ENCODE data around the gene SNX33. TPM values are rescaled to one million over a fixed set of nuclear protein-coding genes. Genes with fewer than 3 reads are reported as not detected.
"Not testable (repeated sequence)": the region's sequence is repeated elsewhere in the genome, so short reads cannot be mapped to it uniquely, and the experiment has no call there.

Gene SNX33
- total RNA-seq, 1 donor from 2014 or later, result 25.6 TPM

GRCh38 chr15:75683646-75684312 is 36.1 kb downstream of the SNX33 start:
- H3K79me2 ChIP-seq (ENCODE audit: insufficient read depth, low read length); H3K9me3 ChIP-seq (ENCODE audit: insufficient read depth, low read depth, low read length); H3K27ac ChIP-seq (ENCODE audit: low read depth, low read length); DNase-seq (ENCODE audit: low read depth); H3K9ac ChIP-seq (ENCODE audit: low read length); H3K27me3 ChIP-seq (ENCODE audit: insufficient read depth, low read length); H3K4me3 ChIP-seq (ENCODE audit: insufficient read depth, low read depth, low read length); H3K27ac Mint-ChIP-seq (ENCODE audit: unreplicated experiment); H3K4me2 ChIP-seq (ENCODE audit: low read length); H3K9me3 Mint-ChIP-seq (ENCODE audit: unreplicated experiment); H3K4me3 Mint-ChIP-seq (ENCODE audit: unreplicated experiment); H3K4me1 ChIP-seq (ENCODE audit: insufficient read depth, low read length); H3K4me1 Mint-ChIP-seq (ENCODE audit: low read depth, unreplicated experiment); FAIRE-seq; H3K27me3 Mint-ChIP-seq (ENCODE audit: low read depth, unreplicated experiment); H2AFZ ChIP-seq (ENCODE audit: low read depth, low read length): not testable (repeated sequence)
- Histone ChIP-seq H3K36me3 (ENCODE audit: insufficient read depth, low read length) (peaks cover 13% of the 10 kb centered on the region), H4K20me1 (ENCODE audit: insufficient read depth, low read length) (peaks cover 29% of the 10 kb centered on the region)
- H3K36me3 Mint-ChIP-seq (ENCODE audit: low read depth, unreplicated experiment), result peaks cover 18% of the 10 kb centered on the region
- peak; percentile 46 for TF ChIP-seq CTCF (IDR thresholded peaks at IDR 0.05; ENCODE audit: insufficient read depth, low read depth, low read length)

DNA sequence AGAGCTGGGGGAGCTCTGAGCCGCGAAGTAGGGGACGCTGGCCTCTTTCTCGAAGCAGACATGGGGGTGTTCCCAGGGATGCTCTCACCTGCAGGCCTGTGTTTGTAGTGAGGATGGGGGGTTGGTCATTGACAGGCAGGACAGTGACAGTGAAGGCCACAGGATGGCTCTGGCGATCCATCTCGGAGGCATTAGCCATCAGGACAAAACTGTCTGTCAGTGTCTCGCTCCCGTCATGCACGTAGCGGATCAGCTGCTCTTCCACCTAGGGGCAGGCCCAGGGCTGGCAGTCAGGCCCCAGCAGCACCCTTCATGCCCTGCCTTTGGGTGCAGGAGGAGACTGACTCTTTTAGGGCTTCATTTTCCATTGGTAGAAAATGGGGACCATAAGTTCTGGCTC is 36.9 kb downstream of the SNX33 start:
- H3K4me1 ChIP-seq (ENCODE audit: insufficient read depth, low read length), result no peaks in the 10 kb centered on the region

More for the DNA sequence above, 36.9 kb downstream of the SNX33 start:
- peak overlapping the region; percentile 10 for H3K27ac Mint-ChIP-seq (ENCODE audit: unreplicated experiment)
- no peak overlapping the region for H2AFZ ChIP-seq (ENCODE audit: low read depth, low read length)
- no peak overlapping the region for H3K4me3 Mint-ChIP-seq (ENCODE audit: unreplicated experiment)
- no peaks in the 10 kb centered on the region for H3K9me3 Mint-ChIP-seq (ENCODE audit: unreplicated experiment)
- DNase-seq (ENCODE audit: low read depth) (no peak), FAIRE-seq (no peak)
- H4K20me1 ChIP-seq (ENCODE audit: insufficient read depth, low read length), result peaks cover 25% of the 10 kb centered on the region
- no peak overlapping the region for H3K27ac ChIP-seq (ENCODE audit: low read depth, low read length)
- H3K9ac ChIP-seq (ENCODE audit: low read length), result no peak overlapping the region
- no peaks in the 10 kb centered on the region for H3K9me3 ChIP-seq (ENCODE audit: insufficient read depth, low read depth, low read length)
- H3K79me2 ChIP-seq (ENCODE audit: insufficient read depth, low read length), result no peaks in the 10 kb centered on the region
- no peaks in the 10 kb centered on the region for H3K27me3 Mint-ChIP-seq (ENCODE audit: low read depth, unreplicated experiment)
- no peaks in the 10 kb centered on the region for H3K27me3 ChIP-seq (ENCODE audit: insufficient read depth, low read length)
- peaks cover 12% of the 10 kb centered on the region for H3K36me3 Mint-ChIP-seq (ENCODE audit: low read depth, unreplicated experiment)
- peaks cover 2% of the 10 kb centered on the region for H3K4me1 Mint-ChIP-seq (ENCODE audit: low read depth, unreplicated experiment)
- TF ChIP-seq CTCF (IDR thresholded peaks at IDR 0.05; ENCODE audit: insufficient read depth, low read depth, low read length), result no peak
- H3K36me3 ChIP-seq (ENCODE audit: insufficient read depth, low read length), result peaks cover 13% of the 10 kb centered on the region
- H3K4me3 ChIP-seq (ENCODE audit: insufficient read depth, low read depth, low read length), result no peak overlapping the region
- no peak overlapping the region for H3K4me2 ChIP-seq (ENCODE audit: low read length)

All from astrocyte (in vitro differentiated cells and primary cell).